Measurements from ENCODE around the gene SAE1. TPM values are rescaled to one million over a fixed set of nuclear protein-coding genes. Genes with fewer than 3 reads are reported as not detected.
"Not testable (repeated sequence)": the region's sequence is repeated elsewhere in the genome, so short reads cannot be mapped to it uniquely, and the experiment has no call there.

SAE1 gene
- total RNA-seq, 1 donor from 2014 or later, result 114 TPM

GRCh38 chr19:47100290-47100689, 30.3 kb upstream of the SAE1 start:
- Histone ChIP-seq H3K36me3 (ENCODE audit: control insufficient read depth, insufficient read depth, low read length) (peaks cover 1% of the 10 kb centered on the region), H3K4me3 (ENCODE audit: low read depth, low read length) (no peak overlapping the region), H3K27me3 (ENCODE audit: control insufficient read depth, insufficient read depth, low read length) (no peaks in the 10 kb centered on the region)
- DNase-seq (ENCODE audit: low read depth), result no peak
- TF ChIP-seq CTCF (IDR thresholded peaks at IDR 0.05; ENCODE audit: insufficient read depth, low read length, poor library complexity, severe bottlenecking), result no peak

GRCh38 chr19:47101116-47101515, 29.5 kb upstream of the SAE1 start:
- not testable (repeated sequence) for H3K27me3 ChIP-seq (ENCODE audit: control insufficient read depth, insufficient read depth, low read length); H3K36me3 ChIP-seq (ENCODE audit: control insufficient read depth, insufficient read depth, low read length); DNase-seq (ENCODE audit: low read depth); H3K4me3 ChIP-seq (ENCODE audit: low read depth, low read length)

GRCh38 chr19:47102346-47103060, 28.1 kb upstream of the SAE1 start:
- DNase-seq (ENCODE audit: low read depth), result no peak
- no peaks in the 10 kb centered on the region for H3K27me3 ChIP-seq (ENCODE audit: control insufficient read depth, insufficient read depth, low read length)
- no peak overlapping the region for H3K4me3 ChIP-seq (ENCODE audit: low read depth, low read length)
- no peaks in the 10 kb centered on the region for H3K36me3 ChIP-seq (ENCODE audit: control insufficient read depth, insufficient read depth, low read length)
- TF ChIP-seq CTCF (IDR thresholded peaks at IDR 0.05; ENCODE audit: insufficient read depth, low read length, poor library complexity, severe bottlenecking), result no peak

- Histone ChIP-seq H3K4me3 (ENCODE audit: low read depth, low read length) (no peak overlapping the region), H3K27me3 (ENCODE audit: control insufficient read depth, insufficient read depth, low read length) (no peaks in the 10 kb centered on the region), H3K36me3 (ENCODE audit: control insufficient read depth, insufficient read depth, low read length) (no peaks in the 10 kb centered on the region)
- TF ChIP-seq CTCF (IDR thresholded peaks at IDR 0.05; ENCODE audit: insufficient read depth, low read length, poor library complexity, severe bottlenecking), result no peak
- no peak for DNase-seq (ENCODE audit: low read depth)
Measured at GRCh38 chr19:47104680-47105079, 26.0 kb upstream of the SAE1 start.

GRCh38 chr19:47105874-47106273, 24.8 kb upstream of the SAE1 start:
- H3K27me3 ChIP-seq (ENCODE audit: control insufficient read depth, insufficient read depth, low read length), result no peaks in the 10 kb centered on the region
- DNase-seq (ENCODE audit: low read depth), result no peak
- no peaks in the 10 kb centered on the region for H3K36me3 ChIP-seq (ENCODE audit: control insufficient read depth, insufficient read depth, low read length)
- H3K4me3 ChIP-seq (ENCODE audit: low read depth, low read length), result no peak overlapping the region
- no peak for TF ChIP-seq CTCF (IDR thresholded peaks at IDR 0.05; ENCODE audit: insufficient read depth, low read length, poor library complexity, severe bottlenecking)

- Histone ChIP-seq H3K36me3 (ENCODE audit: control insufficient read depth, insufficient read depth, low read length) (no peaks in the 10 kb centered on the region), H3K27me3 (ENCODE audit: control insufficient read depth, insufficient read depth, low read length) (no peaks in the 10 kb centered on the region), H3K4me3 (ENCODE audit: low read depth, low read length) (no peak overlapping the region)
- TF ChIP-seq CTCF (IDR thresholded peaks at IDR 0.05; ENCODE audit: insufficient read depth, low read length, poor library complexity, severe bottlenecking), result no peak
- DNase-seq (ENCODE audit: low read depth), result no peak
Measured at GRCh38 chr19:47106821-47107201, 23.8 kb upstream of the SAE1 start.
